ENCODE measurements around the gene CHRNA5.
"Not testable (repeated sequence)": the region's sequence is repeated elsewhere in the genome, so short reads cannot be mapped to it uniquely, and the experiment has no call there.

Gene CHRNA5

GRCh38 chr15:78565951-78566774 lies 843 bp downstream of the CHRNA5 start:
- DNase-seq, result peak; percentile 30

GRCh38 chr15:78567531-78567930 lies 2.2 kb downstream of the CHRNA5 start:
- DNase-seq, result no peak

DNA sequence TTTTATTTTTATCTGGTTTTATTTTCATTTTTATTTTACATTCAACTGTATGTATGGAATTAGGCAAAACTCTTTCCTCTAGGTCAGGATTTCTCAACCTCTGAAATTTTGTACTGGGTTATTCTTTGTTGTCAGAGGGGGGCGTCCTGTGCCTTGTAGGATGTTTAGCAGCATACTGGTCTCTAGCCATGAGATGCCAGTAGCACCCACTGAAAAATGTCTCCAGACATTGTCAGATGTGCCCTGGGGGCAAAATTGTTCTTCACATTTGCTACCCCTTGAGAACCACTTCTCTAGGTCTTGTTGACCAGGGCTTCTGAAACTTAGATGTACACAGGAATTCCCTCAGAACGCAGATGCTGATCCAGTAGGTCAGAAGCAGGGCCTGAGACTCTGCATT lies 5.4 kb downstream of the CHRNA5 start:
- DNase-seq, result no peak

DNA sequence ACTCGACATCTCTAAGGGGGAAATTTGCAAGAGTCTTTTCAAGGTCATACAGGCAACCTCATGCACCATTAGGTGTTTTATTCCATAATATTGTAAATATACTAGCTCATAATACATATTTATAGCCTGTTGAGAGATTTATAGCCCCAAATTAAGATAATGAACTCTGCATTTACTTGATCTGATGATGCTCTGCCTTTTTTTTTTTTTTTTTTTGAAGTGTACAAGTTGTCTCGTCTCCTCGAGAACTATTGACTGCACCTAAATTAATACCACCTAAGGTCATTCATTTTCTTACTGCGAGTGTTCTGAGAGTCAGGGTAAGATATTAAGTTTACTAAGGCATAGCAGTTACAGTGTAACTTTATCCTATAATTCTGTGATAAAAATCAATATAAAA lies 6.1 kb downstream of the CHRNA5 start:
- DNase-seq, result no peak

DNA sequence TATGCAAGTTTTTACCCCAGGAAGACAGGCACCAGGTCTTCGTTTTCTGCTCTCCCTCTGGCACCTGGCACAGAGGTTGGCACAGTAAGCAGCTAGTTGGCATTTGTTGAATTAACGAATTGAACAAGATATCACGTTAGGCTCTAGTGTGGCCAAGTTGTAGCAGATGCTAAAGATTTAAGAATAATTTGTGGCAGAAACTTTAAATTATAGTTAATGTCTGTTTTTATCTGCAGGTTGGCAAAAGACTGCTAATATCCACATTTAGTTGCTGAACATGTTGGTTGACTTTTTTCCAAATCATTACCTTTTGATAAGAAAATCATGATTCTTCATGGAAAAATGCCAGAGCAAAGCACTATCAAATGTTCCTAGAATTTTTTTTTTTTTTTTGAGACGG lies 8.1 kb downstream of the CHRNA5 start:
- DNase-seq, result no peak

DNA sequence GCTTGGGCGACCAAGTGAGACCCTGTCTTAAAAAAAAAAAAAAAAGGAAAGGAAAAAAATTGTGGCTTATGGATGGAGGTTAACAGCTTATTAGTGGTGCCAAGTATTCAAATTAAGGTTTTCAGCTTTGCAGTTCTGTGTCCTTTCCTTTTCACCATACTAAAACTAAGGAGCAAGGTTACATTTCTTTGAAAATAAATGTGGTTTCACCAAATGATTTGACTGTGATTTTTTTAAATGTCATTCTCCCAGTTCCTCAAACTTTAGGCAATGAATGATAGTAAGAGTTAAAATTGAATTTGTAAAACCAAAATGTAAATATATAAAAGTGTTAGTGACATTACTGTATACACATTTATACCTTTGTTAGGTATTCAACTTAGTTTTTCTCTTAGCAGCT lies 9.6 kb downstream of the CHRNA5 start:
- no peak for DNase-seq

DNA sequence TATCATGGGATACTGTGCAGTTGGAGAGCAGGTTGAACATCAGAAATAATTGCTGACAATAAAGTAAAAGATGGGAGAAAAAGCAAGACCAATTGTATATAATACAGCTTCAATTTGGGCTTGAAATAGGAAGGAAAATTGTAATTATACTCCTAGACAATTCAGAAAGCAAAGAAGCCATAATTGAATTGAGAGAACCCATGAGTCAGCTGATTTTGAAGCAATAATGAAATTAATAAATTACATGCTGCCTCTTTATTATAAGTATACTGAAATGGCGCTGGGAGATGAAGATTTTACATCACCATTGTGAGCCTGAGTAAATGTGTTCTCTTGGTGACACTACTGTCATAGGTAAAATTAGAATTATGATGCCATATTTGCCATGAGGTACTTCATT lies 32.3 kb downstream of the CHRNA5 start:
- no peak for DNase-seq

- DNase-seq, result no peak
Observed at GRCh38 chr15:78598348-78598747, 33.0 kb downstream of the CHRNA5 start.

DNA sequence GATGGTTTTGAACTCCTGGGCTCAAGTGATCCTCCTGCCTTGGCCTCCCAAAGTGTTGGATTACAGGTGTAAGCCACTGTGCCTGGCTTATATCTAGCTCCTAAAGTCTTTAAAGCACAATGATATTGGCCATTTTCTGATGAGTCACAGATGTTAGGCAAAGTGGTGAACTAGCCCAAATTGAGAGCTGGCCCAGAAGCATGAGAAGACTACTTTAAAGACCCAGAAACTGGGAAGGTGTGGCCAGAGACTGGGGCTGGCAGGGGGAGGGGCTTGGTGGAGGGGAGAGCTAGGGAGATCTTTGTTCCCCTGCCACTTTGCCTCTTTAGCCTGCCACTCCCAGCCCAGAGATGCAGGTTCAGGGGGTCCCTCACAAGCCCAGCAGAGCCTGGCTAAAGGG lies 33.9 kb downstream of the CHRNA5 start:
- no peak for DNase-seq

- DNase-seq, result no peak
Observed at GRCh38 chr15:78603467-78603866, 38.1 kb downstream of the CHRNA5 start.

- DNase-seq, result peak; percentile 11
Observed at GRCh38 chr15:78604420-78604819, 39.1 kb downstream of the CHRNA5 start.

DNA sequence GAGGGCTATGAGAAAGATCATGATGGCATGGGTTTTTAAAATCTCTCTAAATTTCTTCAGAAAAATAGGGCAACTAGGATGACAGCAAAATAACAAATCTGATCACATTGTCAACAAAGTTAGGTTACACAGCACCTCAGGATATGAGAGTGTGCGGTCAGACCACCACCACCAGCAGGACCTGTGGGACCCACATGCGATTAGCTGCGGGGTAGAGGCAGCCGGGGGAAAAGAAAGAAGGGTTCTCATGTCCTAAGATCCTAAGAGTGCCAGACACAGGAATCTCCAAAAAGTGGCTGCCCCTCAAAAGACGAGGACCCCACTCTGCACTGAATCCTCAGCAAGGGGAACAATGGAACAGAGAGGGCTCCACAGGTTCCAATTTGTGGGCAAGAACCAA lies 39.9 kb downstream of the CHRNA5 start:
- no peak for DNase-seq

DNA sequence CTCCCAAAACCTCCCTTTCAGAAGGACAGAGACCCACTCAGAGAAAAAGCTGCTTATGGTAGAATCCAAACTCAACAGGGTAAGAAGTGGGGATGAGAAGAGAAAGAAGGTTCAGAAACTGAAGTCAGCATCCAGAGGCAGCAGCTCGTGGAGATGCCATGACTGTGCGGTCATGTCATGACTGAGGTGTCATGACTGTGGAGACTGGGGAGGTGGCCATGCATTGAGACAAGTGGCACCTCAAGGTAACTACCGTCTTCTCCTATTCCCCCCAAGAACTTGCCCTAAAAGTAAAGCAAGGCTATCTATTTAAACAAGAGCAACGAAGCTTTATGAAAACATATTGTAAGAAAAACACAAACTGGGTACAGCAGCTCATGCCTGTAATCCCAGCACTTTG lies 40.4 kb downstream of the CHRNA5 start:
- no peak for DNase-seq

GRCh38 chr15:78609551-78609950 lies 44.2 kb downstream of the CHRNA5 start:
- DNase-seq, result not testable (repeated sequence)

GRCh38 chr15:78614021-78614420 lies 48.7 kb downstream of the CHRNA5 start:
- no peak for DNase-seq

DNA sequence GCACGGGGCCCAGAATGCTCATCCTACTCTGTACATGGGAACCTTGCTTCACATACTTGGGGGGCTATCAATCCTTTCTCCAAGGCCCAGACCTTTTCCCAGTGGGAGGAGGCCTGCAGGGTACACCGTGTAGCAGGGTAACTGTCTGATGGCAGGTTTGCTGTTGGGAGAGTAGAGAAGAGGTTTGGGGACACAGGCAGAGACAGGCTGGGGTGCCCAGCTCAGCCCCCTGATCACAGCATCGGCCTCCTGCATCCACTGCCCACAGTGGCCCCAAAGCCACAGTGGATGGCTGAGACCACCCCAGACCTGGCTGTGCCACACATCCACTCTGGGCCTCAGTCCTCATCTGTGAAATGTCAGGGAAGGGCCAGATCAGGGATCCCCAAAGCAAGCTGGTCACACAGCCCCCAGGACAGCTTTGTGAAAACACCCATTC lies 49.9 kb downstream of the CHRNA5 start:
- no peak for DNase-seq

- no peak for DNase-seq
Observed at GRCh38 chr15:78616506-78616905, 51.2 kb downstream of the CHRNA5 start.

DNA sequence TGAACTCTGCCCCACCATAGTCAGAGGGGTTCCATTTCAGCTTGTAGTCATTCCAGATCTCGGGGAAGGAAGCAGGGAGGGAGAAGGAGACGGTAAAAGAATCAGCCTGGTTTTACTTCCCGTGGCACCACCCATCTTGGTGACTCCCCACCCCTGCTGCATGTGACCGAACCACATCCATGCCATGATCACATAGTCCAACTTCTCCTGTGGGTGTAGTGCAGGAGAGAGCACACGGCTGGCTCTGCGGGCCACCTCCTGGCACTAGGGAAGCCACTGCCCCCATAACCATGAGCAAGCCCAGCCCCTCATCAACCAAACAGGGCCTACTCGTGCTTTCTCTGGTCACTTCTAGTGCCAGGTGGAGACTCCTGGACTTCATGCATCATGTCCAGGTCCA lies 51.8 kb downstream of the CHRNA5 start:
- no peak for DNase-seq

DNA sequence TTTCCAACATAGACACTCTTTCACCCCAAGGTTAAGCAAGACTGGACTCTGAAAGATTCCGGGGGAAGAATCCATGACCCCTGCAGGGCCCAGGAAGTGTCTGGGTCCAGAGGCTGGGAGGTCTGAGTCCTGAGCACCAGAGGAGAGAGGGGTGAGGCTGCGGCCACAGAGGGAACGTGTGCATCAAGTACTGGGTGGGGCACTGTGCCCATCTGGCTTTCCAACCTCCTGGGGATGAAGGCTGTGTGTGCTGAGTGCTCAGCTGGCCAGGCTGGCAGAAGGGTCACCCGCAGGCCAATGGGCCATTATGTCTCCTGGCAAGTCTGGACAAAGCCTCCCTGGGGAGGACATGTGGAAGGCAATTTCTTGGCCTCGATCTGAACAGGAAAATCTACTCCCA lies 52.2 kb downstream of the CHRNA5 start:
- peak; percentile 55 for DNase-seq

DNA sequence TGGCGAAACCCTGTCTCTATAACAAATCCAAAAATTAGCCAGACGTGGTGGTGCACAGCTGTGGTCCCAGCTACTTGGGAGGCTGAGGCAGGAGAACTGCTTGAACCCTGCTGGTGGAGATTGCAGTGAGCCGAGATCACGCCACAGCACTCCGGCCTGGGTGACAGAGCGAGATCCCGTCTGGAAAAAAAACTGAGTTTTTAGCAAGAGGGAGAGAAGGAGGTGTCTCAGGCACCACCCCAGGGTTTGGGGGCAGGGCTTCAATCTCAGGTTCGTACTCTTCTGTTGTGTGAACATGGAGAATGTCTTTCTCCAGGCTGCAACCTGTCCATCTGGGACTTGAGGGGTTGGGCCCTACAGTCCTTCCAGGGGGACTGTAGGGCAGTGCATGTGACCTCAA lies 52.7 kb downstream of the CHRNA5 start:
- no peak for DNase-seq

- DNase-seq, result peak; percentile 77
Observed at GRCh38 chr15:78618490-78618934, 53.2 kb downstream of the CHRNA5 start.

- no peak for DNase-seq
Observed at GRCh38 chr15:78619022-78619950, 54.0 kb downstream of the CHRNA5 start.

GRCh38 chr15:78620021-78620526 lies 54.8 kb downstream of the CHRNA5 start:
- DNase-seq, result peak; percentile 49

Measured in NCI-H146 (cell line).